ENCODE results near the gene ZYX.
"Not testable (repeated sequence)": the region's sequence is repeated elsewhere in the genome, so short reads cannot be mapped to it uniquely, and the experiment has no call there.

ZYX gene

GRCh38 chr7:143398616-143399015, 17.5 kb downstream of the ZYX start:
- DNase-seq = no peak

DNA sequence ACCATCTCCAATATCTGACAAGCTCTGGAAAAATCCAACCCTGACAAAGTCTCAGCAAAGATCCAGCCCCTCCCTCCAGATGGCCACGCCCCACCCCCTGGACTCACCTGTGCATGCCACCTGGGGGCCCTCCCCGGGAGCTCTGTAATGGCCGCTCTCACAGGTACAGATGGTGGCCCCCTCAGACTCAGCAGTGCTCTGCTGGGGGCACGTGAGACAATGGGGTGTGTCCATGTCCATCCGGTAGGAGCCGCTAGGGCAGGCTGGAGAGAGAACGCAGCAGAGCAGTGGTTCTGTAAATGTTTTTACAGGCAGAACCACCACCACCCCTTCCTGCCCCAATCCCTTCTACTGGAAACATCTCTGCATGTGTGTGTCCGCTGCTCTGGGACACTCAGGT, 18.0 kb downstream of the ZYX start:
- DNase-seq = no peak

GRCh38 chr7:143399642-143400041, 18.5 kb downstream of the ZYX start:
- no peak for DNase-seq

DNA sequence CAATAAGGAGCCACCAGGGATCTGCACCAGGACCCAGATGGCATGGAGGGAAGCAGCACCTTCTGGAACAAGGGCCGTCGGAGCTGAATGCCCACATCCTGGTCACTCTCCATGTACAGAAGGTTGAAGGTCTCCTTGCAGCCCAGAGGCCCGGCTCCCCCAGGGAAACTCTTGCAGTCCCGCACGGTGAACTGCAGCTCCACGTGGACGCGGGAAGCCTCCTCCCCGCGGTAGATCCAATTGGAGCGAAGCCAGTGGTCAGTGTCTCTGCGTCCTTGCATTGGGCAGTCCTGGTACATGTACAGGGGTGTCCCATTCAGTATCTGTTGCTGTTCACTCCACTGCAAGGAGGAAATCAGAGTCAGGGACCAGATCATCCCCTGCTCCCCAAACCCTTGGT, 20.1 kb downstream of the ZYX start:
- DNase-seq = no peak

- not testable (repeated sequence) for DNase-seq
Measured at GRCh38 chr7:143402233-143402632, 21.1 kb downstream of the ZYX start.

DNA sequence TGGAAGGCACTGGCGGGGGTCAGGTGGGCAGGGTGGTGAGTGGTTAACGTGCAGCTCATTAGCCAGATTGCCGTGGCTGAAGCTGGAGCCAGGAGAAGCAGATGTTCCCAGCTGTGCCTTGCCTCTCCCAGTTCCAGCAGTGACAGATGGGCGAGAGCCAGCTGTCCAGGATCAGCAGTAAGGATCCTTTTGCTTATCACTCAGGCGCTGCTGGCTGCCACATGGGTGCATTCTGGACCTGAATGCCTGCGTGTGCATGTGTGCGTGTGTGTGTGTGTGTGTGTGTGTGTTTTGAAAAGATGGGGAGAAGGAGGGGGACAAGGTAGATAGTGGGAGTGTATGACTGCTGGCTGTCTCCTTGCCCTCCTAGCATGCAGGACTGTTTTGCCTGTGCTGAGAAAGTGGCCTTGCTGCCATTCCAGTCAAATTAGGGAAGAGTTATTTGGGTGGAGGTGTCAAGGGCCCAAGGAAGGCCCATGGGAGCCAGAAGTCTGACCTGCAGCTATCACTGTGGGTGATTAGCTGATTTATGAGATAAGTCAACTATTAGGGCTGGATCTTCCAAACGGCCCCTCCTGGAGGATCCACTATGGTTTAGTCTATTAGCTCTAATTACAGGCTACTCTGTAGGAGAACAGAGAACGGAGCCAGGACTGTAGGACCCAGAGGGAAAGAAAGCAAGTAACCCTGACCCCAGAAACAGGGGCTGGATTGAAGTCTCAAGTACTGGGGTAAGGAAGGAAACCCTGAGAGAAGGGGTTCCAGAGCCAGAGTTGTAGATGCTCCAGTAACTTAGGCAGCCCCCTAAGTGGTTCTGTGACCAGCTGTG, 24.2 kb downstream of the ZYX start:
- DNase-seq = no peak

GRCh38 chr7:143406002-143406357, 24.8 kb downstream of the ZYX start:
- DNase-seq = no peak

- DNase-seq = no peak
Measured at GRCh38 chr7:143407287-143408251, 26.4 kb downstream of the ZYX start.

GRCh38 chr7:143408252-143408685, 27.1 kb downstream of the ZYX start:
- DNase-seq = no peak

DNA sequence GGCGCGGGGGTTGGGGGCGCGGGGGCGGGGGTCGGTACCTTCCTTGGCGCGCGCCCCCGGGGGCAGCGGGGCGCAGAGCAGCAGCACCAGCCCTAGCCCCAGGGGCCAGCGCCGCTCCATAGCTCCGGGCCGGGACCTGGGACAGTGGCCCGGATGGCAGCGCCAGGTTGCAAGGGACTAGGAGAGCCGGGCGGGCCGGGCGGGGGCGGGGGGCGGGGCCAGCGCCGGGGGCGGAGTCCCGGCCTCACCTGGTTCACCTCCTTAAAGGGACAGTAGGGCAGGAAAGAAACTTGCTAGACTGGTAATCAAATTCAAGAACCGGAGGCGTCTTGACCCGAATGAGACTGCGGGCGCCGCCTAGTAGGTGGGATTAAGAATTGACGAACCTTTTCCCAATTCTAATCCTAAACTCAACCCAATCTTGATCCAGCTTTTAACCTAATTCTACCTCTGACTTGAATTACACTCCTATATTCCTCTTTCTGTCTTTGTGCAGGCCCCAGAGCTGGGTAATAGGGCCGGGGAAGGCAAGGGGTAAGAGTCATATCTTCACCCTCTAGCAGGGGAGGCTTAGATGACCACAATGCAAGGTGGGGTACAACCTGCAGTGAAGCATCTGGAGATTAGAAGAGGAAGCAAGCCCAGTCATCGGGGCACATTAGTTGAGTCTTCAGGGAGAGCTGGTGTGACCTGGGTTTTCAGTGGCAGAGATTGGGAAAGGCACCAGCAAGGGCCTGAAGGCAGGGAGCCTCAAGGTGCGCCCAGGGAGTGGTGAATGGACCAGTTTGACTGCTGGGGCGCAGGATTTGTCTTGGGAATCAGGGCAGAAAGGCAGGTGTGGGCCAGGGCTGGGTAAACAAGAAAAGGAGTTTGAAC, 27.8 kb downstream of the ZYX start, which contains the start of gene EPHA1:
Gene EPHA1 (minus strand): TSS at position 171 of the 876 bp plus-strand sequence. CDS start 51 bp downstream, at position 120.
- no peak for DNase-seq

- DNase-seq = no peak
Measured at GRCh38 chr7:143410521-143411004, 29.4 kb downstream of the ZYX start.

DNA sequence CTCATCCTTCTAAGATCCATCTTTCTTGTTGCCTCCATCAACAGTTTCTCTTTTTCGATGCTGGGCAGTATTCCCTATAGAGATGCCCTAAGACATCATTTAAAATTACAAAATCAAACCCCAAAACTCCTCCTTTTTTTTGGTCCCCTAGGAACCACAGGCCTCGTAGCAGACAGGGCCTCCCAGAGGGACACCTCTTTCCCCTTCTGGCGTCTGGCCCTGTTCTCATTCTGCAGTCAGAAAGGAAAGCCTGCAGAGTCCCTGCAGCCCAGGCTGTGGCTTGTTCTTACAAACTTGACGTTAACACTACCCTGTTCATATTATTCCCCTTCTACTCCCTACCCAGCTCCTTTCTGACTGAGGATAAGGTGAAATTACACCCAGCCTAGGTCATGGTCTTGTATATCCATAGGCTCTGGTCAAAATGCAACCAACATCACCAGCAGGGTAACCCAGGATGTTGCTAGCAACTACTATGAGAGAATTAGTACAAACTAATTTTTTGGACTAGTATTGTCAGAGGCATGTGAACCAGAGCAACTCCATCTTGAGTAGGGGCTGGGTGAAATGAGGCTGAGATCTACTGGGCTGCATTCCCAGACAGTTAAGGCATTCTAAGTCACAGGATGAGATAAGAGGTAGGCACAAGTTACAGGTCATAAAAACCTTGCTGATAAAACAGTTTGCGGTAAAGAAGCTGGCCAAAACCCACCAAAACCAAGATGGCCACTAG, 31.0 kb downstream of the ZYX start:
- DNase-seq = no peak

DNA sequence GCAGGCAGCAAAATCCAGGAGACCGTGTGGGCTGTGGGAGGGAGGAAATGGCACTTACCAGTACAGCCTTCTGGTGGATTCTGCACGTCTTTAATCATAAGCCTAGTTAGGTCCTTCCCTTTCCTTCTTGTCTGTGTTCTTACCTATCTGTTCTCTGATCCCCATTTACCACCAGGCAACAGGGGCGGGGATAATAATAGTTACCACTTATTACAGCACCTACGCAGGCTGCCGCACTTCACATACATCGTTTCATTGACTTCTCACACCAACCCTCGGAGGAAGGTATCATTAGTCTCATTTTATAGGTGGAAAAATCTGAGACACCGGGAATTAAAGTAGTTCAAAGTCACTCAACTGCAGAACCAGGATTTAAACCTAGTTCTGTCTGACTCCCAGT, 32.0 kb downstream of the ZYX start:
- no peak for DNase-seq

GRCh38 chr7:143415209-143415608, 34.1 kb downstream of the ZYX start:
- DNase-seq = not testable (repeated sequence)

DNA sequence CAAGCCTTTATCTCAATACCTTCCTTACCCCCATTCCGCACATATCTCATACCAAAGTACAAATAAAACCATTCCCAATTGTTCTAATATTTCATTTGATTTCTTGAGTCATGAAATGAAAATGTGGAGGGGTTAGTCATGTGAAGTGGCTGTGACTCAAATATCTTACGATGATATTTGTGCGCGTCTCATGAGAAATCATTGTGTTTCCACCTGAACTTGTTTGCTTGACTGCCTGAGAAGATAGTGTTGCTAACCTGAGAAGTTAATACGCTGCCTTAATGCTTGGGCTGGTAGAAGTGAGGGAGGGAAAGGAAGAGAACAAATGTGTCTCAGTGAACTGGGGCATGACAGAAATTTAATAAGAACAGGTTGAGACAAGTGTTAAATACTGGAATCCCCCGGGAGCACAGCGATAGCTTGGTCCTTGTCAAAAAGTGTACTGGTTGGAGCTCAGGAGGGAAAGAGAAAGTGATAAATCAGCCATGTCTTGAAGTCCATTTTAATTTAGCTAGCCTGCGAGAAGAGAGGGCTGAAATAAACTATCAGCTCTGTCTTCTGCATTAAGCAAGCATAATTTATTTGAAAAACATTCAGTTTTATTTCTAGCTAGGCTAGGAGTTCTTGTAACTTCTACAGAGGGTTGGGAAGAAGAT, 34.7 kb downstream of the ZYX start:
- DNase-seq = no peak

DNA sequence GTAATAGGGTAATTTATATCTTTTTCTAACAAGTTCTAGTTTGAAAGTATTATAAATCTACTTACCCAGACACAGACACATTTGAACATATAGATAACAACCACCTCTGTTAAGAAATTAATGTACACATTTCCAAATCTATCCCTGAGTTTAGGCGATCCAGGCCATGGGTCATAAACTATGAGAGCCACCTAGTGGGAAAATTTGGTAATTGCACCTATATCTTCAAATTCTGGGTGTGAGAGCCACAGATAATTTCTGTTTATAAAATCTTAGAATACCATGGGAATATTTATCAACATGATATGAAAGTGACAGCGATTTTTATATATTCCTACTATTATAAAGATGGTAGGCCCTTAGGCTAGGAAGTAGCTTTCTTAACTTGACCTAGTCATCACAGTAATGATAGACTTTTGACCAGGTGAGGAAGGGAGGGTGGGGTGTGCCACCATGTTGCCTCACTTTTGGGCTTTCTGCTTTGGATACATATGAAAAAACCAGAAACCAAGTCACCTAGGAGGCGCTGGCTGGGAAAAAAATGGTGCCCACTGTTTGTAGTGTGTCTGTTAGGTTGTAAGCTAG, 35.5 kb downstream of the ZYX start:
- no peak for DNase-seq

GRCh38 chr7:143417734-143418383, 36.7 kb downstream of the ZYX start:
- no peak for DNase-seq

GRCh38 chr7:143418681-143419458, 37.7 kb downstream of the ZYX start:
- no peak for DNase-seq

- no peak for DNase-seq
Measured at GRCh38 chr7:143419880-143420279, 38.7 kb downstream of the ZYX start.
